Superior temporal gyrus (tissue), 1 donor: ENCODE results near the gene LEF1.
A peak's percentile ranks its signal among the peaks of the same experiment; 100 is the strongest.
"Not testable (repeated sequence)": the region's sequence is repeated elsewhere in the genome, so short reads cannot be mapped to it uniquely, and the experiment has no call there.

ENCODE experiments used
- DNase-seq: peaks from one replicate; pipeline ENCODE4 v3.0.0-alpha.2; 2016; ENCODE audit errors: extremely low spot score

Gene LEF1

GRCh38 chr4:108033348-108033747 lies 135.4 kb downstream of the LEF1 start:
- DNase-seq: no peak

DNA sequence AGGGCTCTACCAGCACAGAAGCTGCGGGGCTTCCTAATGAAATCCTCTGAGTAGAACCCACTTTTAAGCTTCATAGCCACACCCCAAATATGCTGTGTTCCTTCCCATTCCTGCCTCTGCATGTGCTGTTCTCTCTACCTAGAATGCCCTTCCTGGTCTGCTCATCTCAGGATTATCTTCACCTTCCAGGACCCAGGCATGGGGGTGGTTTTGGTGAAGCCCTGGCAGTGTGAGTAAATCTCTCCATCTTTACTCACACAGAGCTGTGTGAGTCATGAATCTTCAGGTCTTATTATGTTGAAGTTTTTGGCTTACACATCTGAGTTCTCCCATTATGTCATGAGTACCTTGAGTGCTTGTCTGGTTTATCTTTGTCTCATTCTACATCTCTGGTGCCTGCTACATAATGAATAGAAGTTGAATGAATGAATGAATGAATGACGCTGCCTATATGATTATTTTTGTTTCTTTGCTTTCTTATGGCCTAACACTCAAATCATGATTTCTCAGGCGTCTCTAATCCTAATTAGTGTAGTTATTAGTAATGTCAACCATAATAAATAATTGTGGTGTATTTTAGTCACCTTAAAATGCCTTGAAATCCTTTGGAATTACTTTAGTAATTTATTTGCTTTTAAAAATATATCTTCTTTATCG lies 137.2 kb downstream of the LEF1 start:
- DNase-seq: no peak

- peak; percentile 46 for DNase-seq
Measured at GRCh38 chr4:108030332-108030731, 138.4 kb downstream of the LEF1 start.

DNA sequence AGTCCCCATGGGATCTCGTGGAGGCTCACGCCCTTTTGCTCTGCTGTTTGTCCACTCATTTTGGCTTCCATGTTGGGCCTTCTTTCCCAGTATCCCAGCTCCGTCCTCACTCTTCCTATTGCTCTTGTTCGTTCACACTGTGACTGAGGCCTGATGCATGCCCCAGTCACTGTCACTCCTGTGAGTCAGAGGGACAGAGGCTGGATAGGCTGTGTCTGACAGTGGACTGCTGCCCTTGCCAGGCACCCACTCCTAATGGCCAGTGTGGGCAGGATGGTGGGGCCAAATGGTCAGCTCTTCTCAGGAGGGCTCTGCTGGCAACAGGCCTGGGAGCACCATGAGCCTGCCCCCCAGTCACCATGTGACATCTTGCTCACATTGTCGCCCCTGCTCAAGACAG lies 139.0 kb downstream of the LEF1 start:
- no peak for DNase-seq

- DNase-seq: no peak
Measured at GRCh38 chr4:108029016-108029720, 139.6 kb downstream of the LEF1 start.

- DNase-seq: no peak
Measured at GRCh38 chr4:108024878-108025165, 143.9 kb downstream of the LEF1 start.

GRCh38 chr4:108024085-108024877 lies 144.5 kb downstream of the LEF1 start:
- no peak for DNase-seq

DNA sequence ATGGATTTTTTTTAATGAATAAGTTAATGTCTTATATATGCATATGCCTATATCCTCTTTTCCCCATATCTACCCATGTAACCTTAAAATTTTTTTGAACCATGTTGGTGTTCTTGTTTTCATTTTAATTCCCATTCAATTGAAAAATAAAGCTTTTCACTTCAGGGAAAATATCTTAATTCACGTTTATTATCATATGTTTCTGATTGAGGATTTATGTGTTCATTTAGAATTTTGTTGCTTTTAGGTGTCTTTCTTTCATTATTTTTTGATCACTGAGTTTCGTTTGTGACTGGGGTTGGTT lies 149.9 kb downstream of the LEF1 start:
- peak; percentile 17 for DNase-seq

DNA sequence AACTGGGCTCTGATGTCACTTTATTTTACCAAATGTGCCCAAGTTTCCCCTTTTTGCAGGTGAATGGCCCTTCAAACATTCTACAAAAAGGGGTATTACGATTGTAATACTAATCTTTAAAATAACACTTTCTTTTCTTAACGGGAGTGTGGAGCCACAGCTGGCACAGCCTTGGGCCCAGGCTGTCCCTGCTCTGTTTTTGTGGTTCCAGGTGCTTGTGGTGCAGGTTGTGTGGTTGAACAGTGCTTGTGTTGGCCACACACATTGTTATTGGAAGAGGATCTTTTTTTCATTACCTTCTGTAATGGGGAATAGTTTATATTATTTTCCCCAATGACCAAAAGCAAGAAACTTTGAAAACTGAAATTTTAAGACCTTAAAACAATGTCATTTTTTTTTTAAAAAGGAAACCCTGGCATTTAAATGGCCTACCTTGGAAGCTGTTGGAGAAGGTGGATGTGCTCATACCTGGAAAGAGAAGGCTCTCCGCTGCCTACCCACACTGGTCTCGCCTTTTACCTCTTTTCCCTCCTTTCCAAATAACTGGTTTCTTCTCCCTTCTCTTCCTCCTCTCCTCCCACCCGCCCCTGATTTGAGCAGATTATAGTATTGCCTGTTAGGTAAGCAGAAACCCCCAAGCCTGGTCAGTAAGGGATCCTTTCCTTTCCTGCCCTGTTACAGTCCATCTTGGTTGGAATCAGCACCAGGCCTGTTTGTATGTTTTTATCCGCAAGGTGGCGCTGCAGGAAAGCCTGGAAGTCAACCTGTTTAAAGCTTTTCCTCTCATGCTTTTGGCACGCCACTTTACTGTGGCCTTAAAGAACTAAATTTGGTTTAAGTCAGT lies 150.5 kb downstream of the LEF1 start:
- peak; percentile 94 for DNase-seq

DNA sequence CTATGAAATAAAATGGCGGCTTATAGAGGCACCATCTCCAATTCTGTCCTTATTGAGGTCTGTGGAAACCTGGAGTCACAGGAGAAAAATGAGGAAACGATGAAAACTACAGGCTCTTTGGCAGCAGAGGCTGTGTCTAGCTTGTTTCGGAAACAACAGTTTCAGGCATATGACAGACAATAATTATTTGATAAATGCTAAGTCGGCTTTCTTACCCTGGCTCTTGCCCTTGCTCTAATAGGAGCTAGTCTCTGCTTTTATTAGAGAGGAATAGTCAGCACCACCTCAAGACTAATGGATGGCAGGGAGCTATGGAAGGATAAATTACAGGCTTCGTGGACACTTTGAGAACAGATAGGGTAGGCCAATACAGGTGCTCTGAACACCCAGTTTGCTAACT lies 154.8 kb downstream of the LEF1 start:
- DNase-seq: no peak

- no peak for DNase-seq
Measured at GRCh38 chr4:108013327-108013726, 155.4 kb downstream of the LEF1 start.

- DNase-seq: not testable (repeated sequence)
Measured at GRCh38 chr4:108012382-108012781, 156.3 kb downstream of the LEF1 start.

DNA sequence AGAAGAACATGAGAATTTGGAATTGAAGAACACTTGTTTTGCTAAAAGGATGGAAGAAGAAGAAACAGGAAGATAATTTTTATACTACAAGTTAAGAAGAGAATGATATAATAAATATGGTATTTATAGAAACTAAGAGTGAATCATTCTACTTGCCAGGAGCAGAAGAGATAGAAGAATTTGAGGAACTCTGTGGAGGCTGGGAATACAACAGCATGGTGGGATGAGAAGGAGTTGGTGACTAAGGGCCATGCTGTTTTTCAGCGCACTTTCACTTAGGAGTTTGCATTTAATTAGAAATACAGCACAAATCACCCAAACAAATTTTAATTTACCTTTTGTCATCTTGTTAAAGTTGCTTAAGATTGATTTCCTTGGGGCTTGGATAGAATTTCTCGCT lies 158.6 kb downstream of the LEF1 start:
- no peak for DNase-seq

DNA sequence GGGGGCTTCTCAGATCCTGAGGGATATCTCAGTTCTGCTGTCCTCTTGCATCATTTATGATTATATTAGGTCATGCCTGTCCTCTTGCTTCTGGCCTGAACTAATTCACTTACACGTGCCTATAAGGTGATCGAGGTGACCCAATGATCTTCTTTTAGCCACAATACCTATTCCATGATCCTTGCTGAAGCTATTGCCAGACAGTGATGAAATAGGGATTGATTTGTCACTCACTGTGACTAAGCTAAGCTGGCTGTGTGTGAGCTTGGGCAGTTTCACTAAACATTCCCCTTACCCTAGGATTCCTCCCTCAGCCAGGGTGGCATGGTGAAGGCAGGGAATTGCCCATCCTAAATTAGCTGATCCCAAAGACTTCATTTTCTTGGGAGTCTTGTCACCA lies 160.0 kb downstream of the LEF1 start:
- no peak for DNase-seq

GRCh38 chr4:108007984-108008383 lies 160.7 kb downstream of the LEF1 start:
- no peak for DNase-seq

GRCh38 chr4:108006361-108006760 lies 162.4 kb downstream of the LEF1 start:
- DNase-seq: no peak

- DNase-seq: no peak
Measured at GRCh38 chr4:108005807-108006206, 162.9 kb downstream of the LEF1 start.

DNA sequence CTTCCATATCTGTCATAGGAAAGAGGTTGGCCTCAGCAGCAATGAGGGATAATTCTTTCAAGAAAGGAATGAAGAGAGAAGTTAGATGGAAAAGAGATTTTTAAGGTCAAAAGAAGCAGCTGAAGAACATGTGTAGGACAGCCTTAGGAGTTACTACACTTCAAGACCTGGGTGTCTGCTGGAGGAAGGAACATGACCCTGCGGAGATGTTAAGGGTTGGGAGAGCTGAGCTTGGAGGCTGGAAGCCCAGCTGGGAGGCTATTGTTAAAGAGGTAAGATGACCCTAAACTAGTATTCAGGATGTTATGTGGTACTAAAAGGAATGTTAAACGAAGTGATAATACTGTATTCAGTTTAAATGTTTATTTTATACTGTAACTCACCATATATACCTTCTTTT lies 164.1 kb downstream of the LEF1 start:
- DNase-seq: no peak

DNA sequence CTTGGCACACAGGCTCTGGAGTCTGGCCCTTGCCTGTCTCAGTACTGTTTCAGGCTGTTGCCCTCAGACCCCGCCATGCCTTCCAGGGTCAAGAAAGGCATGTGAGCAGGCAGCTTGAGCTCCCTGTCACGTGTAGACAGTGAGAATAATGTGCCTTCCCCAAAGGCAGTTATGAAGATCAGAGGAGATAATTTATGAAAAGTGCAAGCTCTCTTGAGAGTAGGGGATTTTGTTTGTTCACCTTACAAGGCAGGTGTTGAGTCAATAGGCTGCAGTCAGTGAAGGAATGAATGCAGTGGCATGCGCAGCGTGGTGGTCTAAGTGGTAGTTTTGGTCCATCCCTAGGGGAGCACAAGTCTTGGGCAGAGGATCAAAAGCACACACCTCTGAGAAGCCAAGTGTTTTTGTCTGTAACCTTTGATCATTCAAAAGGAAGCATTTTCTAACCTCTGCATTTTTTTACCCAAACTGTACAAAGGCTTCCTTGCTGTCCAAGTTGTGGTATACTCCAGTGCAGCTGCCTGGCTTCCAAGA lies 164.7 kb downstream of the LEF1 start:
- no peak for DNase-seq

DNA sequence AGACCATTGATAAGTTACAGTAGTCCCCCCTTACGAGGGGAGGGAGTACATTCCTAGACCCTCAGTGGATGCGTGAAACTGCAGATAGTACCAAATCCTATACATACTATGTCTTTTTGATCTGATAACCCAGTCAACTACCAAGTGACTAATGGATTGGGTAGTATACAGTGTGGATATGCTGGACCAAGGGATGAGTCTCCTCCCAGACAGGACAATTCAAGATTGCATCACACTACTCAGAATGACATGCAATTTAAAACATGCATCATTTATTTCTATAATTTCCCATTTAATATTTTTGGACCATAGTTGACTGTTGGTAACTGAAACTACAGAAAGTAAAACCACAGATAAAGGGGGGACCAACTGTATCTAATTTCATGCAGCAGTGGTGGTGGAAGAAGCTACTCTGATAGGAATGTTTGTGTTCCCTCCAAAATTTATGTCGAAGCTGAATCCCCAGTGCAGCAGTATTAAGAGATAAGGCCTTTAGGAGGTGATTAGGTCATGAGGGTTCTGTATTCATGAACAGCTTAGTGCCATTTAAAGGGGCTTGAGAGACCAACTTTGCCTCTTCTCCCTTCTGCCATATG lies 167.1 kb downstream of the LEF1 start:
- no peak for DNase-seq

GRCh38 chr4:107999932-108000539 lies 168.7 kb downstream of the LEF1 start:
- no peak for DNase-seq
